Renal cortical epithelial cell (primary cell): Measurements from ENCODE around the gene CCR5AS.
A peak's percentile ranks its signal among the peaks of the same experiment; 100 is the strongest.
"Not testable (repeated sequence)": the region's sequence is repeated elsewhere in the genome, so short reads cannot be mapped to it uniquely, and the experiment has no call there.

Source experiments
- DNase-seq: peaks from one replicate; pipeline ENCODE4 v3.0.0-alpha.2; 2011; ENCODE audit warnings: low read depth

The CCR5AS gene

DNA sequence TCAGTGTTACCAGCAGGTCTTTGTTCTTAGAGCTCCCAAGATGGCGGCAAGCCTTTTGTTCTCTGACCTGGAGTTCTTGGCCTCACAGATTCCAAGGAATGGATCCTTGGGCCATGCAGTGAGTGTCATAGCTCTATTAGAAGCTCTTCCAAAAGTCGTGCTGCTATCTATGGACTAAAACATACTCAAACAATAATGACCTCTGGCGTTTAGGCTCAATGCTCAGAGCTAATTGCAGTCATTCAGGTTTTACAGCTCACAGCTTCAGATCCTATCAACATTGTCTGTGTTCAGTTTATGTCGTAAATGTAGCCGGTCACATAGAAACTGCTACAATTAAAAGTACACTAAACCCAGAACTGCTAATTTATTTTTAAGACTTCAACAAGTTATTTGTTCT is 22.4 kb upstream of the CCR5AS start:
- no peak for DNase-seq

DNA sequence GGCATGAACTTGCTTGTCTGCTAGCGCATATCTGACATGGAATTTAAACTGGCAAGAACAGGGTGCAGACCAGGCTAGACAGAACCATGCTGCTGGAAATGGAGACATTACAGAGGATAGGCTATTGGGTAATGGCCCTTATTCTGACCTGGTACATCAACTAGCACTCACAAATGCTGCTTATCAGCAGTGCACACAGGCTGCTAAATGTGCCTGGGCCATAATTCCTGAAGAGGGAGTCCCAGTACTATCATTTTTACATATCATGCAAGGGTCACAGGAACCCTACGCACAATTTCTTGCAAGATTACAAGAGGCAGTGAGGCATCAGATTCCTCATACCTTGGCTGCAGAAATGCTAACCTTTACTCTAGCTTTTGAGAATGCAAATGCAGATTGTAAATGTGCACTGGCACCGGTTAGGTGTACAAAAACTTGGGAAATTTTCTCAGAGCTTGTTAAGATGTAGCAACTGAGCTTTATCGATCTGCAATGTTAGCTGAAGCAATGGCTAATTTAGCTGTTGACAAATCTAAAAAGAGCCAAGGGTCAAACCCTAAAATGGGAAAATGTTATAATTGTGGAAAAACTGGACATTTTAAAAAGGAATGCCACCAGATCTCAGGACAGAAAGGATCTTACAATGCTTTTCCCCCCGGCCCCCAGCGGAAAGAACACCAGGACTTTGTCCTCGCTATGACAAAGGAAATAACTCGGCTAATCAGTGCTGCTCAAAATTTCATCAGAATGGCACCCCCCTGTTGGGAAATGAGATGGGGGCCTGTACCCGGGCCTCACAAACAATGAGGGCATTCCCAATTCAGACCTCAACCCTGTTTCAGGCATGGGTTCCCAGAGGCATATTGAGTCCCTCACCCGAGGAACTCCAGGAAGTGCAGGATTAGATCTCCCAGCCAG is 21.3 kb upstream of the CCR5AS start:
- peak; percentile 18 for DNase-seq

DNA sequence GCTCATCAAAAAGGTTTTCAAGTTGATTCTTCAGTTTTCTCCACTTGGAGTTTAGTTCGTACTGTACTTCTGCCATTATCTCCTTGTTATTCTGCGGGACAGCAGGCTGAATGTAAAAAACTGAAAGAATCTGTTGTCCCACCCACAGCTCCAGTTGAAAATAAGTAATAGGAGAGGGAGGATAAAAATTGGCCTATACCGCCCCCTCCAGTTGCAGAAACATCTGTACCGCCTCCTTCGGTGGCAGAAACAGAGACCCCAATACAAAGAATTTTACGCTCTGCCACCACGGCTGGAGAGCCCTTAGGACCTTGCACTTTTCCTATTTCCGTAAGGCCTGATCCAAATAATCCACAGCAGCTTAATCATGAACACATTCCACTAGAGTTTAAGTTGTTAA is 20.5 kb upstream of the CCR5AS start:
- not testable (repeated sequence) for DNase-seq

DNA sequence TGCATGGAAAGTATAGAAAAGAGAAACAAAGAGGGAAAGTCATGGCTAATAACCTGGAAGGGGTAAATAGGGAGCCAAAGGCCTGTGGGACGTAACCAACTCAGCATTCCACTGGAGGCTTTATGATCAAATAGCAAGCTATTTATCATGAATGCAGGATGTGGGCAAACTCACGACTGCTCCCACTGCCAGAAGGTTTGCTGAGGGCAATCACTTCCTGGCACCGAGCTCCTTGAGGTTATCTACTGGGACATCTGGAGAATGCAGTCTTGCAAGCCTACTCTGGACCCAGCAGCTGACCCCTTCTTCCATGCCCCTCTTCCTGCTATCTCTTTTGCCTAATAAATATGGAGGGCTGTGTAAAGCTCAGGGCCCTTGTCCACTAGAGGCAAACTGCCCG is 19.6 kb upstream of the CCR5AS start:
- not testable (repeated sequence) for DNase-seq

DNA sequence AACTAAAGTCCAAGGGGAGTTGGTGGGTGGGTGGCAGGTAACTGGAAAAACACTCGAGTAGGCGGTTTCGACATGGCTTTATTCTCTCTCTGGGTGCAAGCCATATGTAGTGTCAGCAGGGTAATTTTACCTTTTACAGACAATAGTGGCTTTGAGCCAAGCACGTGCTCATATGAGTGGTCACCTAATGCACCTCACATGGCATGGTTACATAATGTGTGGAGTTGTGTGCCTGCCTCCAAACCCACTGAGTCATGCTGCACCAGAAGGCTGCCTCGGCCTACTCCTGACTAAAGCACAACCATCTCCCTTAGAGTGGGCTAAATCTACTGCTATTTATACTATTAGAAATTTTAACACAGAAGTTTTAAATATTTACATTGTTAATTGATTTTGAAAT is 16.7 kb upstream of the CCR5AS start:
- peak; percentile 78 for DNase-seq

DNA sequence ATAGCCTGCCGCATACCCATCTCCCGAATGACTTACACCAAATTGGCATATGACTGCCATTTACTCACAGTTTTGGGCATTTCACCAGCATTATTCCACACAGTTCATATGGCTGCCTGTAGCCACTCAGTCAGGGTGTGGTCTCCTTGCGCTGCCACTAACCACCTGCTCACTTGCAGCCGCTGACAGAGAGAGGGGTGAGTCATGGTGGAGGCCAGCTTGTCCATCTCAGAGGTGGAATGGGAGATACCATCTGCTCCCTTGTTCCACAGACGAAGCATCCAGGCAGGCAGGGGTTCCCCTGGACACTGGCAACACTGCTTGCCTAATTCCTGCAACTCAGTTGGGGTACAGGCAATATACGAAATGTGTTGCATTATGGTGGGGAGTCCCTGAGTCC is 15.8 kb upstream of the CCR5AS start:
- no peak for DNase-seq

DNA sequence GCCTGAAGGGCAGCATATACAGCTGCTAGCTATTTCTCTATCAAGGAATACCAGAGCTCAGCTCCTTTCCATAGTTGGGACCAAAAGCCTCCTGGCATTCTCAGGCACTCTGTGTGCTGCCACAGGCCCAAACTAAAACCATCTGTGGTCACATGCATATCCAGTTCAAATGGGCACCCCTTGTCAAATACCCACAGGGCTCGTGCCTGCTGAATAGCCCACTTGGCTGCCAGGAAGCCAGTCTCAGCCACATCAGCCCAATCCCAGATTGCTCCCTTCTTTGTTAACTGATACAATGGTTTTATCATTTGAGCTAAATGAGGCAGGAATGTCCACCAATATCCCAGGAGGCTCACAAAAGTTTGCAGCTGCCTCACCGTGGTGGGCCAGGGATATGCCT is 14.1 kb upstream of the CCR5AS start:
- DNase-seq: no peak

DNA sequence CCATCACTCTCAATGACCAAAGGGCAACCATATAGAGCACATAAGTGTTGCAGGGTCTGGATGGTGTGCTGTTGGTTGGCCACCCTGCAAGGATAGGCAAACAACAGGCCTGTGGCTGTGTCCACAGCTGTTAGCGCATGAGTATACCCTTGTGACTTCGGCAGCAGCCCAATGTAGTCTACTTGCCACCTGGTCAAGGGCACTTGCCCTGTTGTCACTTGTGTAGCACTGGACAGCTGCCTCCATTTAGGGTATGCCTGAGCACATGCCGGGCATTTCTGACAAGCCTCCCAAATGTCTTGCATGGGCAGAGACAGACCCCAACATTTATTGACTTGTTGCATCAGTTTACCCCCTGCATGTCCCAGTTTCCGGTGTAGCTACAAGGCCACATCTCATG is 12.9 kb upstream of the CCR5AS start:
- DNase-seq: no peak

DNA sequence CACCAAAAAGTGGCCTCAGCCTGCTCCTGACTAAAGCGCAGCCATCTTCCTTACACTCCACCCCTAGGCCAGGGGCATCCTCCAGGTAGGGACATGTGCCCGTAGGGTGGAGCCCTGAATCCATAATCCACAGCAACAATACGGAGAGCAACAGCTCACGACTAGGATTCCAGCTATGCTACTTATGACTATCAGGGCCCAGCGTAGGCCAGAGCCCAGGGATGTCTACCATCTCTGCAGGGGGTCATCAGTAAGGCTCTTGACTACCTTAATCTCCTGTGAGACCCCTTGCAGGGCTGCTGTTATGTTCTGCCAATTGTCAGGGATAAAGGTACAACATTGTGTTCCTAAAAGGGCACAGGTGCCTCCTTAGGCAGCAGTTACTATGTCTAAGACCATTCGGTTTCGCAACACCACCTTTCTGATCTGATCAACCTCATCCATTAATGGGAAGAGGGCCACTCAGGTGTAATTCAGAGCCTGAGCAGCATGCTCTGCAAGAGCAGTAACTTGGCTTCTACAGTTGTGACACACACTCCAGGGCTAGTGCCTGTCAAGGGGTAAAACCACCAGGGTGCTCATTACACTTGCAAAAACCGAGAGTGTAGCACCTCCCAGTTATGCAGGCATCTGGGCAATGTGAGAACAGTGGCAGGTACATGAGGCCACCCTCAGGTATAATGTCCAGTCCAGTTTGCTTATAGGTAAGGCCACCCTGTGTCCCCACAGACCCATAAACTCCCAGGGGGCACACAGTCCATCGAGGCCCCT is 11.2 kb upstream of the CCR5AS start:
- no peak for DNase-seq

DNA sequence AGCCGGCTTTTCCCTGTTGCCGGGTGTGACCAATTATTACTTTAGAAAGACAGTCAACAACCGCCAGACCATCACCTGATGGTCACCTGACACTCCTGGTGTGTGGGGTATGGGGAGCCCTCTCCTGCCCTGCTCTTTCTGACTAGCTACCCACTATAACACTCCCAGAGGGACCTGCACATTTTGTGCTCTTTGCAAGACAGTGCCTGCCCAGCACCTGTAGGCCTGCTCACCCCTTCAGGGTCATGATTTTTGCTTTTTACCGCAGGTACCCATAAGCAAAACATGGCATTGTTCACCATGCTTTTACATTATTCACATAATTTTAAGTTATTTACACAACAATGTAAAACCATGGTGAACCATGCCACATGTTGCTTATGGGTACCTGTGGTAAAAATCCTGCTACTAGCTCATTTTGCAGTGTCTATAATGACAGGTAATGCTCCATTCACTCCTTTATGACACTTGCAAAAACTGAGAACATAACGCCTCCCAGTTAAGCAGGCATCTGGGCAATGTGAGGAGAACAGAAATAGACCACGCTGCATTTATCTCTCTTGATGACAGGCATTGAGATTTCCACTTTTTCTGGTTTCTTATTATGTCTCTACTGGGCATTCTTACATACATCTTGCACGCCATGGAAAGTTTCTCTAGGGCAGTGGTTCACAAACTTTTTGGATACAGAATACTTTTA is 10.1 kb upstream of the CCR5AS start:
- DNase-seq: no peak

DNA sequence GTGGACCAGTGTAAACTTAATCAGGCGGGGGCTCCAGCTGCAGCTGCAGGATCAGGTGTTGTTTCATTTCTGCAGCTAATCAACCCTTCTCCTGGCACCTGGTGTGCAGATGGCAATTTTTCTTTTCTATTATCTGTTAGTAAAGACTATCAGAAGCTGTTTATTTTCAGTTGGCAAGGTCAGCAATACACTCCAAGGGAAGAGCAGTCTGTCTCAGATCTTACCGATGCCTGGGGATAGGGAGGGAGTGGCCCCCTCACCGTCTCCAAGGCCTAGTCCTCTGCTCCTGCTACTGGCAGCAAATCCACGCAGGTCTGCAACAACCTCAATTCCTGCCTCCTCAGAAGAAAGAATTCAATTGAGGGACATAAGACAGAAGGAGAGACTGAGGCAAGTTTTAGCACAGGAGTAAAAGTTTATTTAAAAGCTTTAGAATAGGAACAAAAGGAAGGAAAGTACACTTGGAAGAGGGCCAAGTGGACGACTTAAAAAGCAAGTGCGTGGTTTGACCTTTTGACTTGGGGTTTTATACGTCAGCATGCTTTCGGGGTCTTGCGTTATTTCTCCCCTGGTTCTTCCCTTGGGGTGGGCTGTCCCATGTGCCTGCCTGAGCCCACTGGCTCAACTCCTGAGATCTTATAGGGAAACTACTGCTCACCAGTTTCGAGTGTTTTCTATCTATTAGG is 9.4 kb upstream of the CCR5AS start:
- no peak for DNase-seq

DNA sequence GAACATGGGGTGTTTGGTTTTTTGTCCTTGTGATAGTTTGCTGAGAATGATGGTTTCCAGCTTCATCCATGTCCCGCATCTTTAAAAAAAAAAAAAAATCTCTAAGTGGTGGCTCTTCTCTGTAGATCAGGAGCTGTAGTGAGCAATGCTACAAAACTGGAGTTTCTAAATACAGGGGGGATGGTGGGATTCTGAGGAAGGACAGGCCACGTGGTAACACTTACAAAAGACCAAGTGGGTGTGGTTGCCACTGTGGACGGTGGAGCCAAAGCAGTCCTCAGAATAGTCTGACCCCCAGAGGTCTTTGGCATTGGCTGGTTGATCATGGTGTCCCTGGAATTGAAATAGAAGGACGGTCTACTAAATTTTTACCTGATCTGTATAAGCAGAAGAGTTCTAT is 7.9 kb upstream of the CCR5AS start:
- no peak for DNase-seq

DNA sequence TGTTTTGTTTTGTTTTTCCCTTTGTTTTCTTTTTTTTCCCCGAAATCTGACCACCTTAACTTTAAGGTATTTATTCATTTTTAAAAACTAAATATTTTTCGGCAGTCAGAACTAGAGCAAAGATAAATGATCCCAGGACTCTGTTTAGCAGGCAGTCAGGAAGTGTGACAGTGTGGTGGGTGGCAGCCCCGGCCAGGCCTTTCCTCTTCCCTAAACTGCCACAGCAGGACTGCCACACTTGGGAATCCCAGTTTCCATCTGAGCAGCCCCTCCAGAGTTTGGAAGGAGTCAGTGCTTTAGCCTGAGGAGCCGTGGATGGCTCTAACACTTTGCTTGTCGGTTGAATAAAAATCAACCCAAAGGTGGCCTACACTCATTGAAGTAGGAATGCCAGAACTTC is 7.1 kb upstream of the CCR5AS start:
- DNase-seq: no peak

DNA sequence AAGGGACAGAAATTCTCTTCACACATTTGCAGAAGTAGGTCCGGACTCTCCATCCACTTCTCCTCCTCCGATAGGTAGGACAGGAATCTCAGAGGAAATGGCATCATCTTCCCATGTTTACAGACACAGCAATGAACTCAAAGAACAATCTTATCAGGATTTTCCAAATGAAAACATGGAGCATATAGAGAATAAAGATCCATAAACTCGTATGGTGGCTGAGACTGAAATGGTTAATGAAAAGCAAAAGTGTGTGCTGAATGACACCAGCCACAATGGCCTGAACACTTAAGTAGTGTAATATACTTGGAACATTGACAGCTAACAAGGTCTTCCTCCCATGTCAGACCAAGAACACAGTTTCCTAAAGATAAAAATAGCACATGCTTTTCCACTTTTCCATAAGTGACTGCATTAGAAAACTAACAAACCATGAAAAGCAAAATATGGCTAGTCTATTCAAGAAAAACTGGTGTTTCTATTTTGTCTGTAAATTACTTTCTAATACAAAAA is 6.0 kb upstream of the CCR5AS start:
- no peak for DNase-seq

DNA sequence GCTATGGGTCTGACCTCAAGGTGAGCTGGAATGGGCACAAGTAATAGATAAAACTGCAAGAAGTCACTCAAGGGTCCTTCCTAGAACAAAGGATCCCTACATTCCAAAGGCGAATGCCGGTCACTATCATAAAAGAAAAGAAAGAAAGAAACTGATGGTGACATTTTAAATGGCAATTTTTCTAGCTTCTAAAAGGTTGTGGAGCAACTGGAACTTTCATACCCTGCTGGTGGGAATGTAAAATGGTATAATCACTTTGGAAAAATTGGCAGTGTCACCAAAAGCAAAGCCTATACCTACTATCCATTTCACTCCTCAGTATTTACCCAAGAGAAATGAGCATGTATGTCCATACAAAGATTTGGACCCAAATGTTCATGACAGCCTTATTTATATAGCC is 4.4 kb upstream of the CCR5AS start:
- DNase-seq: no peak

DNA sequence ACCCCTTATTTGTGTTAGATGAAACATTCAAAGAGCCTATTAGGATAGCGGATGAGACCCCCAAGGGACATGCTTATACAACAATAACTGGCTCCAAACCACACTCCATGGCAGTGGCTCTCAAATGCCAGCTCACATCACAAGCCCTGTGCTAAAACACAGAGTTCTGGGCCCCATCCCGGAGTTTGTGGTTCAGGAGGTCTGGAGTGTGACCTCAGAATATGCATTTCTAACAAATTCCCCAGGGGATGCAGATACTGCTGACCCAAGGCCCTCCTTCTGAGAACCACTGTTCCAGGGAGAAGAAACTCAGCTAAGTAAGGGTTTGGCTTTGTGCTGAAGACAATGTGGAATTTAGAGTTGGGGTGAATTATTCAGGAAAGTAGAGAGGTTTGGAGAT is 3.8 kb upstream of the CCR5AS start:
- DNase-seq: no peak

DNA sequence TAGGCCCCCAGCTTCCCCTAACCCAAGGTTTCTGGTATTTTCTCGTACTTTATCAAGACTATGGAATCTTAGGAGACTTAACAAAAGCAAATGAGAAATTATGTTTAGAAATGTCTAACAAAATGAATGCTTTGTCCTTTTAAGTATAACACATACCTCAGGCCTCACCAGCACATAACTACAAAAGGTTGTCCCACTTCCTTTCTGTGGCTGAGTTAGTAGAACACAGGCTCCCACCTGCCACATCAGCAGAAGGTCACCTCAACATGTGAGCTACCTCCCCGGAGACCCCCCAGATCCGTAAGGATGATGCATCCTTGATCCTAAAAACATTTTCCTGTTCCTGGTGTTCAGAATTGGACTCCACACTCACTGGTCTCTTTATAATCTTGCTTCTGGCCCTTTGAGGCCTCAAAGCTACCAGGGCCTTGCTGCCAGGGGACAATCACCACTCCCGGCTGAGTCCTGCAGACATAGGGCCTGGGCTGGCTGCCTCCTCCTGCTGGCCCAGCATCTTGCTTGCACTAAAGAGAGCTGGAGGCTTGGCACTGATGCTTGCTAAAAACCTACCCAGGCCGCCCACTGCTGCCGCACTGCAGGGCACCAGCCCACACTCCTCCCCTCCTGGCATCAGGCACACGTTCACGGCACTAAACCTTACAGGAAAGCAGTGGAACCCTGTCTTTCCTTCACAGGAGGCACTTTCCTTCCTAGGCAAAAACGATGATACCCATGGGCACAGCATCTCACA is 3.0 kb upstream of the CCR5AS start:
- DNase-seq: no peak

DNA sequence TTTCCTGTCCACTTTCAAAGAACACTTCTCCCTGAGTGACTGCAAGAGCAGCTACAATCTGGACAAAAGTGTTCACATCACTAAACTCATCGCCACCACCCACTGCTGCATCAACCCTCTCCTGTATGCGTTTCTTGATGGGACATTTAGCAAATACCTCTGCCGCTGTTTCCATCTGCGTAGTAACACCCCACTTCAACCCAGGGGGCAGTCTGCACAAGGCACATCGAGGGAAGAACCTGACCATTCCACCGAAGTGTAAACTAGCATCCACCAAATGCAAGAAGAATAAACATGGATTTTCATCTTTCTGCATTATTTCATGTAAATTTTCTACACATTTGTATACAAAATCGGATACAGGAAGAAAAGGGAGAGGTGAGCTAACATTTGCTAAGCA is 2.0 kb upstream of the CCR5AS start:
- DNase-seq: no peak

DNA sequence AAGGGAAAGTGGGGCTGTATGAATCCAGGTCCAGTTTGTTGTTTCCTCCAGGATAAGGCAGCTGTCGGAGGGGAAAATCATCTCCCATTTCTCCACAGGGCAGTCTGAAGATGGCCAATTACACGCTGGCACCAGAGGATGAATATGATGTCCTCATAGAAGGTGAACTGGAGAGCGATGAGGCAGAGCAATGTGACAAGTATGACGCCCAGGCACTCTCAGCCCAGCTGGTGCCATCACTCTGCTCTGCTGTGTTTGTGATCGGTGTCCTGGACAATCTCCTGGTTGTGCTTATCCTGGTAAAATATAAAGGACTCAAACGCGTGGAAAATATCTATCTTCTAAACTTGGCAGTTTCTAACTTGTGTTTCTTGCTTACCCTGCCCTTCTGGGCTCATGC is 1.1 kb upstream of the CCR5AS start:
- DNase-seq: no peak

DNA sequence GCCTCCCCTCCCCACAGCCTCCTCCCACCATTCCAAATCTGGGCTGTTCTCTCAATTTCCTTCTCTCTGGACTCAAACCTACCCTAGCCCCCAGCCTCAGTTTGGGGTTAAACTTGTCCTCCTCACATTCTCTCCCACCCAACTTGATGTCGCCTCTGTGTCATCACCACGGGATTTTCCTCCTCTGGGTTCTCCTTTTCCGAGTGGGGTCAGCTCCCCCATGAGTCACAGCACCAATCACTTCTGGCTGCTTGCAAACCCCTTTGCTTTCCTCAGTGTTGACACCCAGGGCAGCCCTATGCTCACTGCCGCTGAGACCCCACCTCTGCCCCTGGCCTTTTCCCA is 451 bp downstream of the CCR5AS start:
- DNase-seq: no peak
